Fibroblast of pulmonary artery (primary cell): ENCODE data around the gene TTC3.

ENCODE experiments used
- DNase-seq: peaks from one replicate; pipeline ENCODE4 v3.0.0-alpha.2; 2010; ENCODE audit warnings: low read depth
- H3K4me3 ChIP-seq: replicated peaks from 2 replicates; pipeline ENCODE4 v1.5.1; 2011; ENCODE audit warnings: low read depth, mild to moderate bottlenecking, control low read depth, low read length, moderate library complexity
- TF ChIP-seq, protein P1 (sequence below): IDR thresholded peaks from 2 replicates; pipeline ENCODE4 v1.5.1; 2011; ENCODE audit warnings: mild to moderate bottlenecking, control low read depth, low read length, inconsistent platforms; ENCODE audit errors: missing control alignments

Gene TTC3

DNA sequence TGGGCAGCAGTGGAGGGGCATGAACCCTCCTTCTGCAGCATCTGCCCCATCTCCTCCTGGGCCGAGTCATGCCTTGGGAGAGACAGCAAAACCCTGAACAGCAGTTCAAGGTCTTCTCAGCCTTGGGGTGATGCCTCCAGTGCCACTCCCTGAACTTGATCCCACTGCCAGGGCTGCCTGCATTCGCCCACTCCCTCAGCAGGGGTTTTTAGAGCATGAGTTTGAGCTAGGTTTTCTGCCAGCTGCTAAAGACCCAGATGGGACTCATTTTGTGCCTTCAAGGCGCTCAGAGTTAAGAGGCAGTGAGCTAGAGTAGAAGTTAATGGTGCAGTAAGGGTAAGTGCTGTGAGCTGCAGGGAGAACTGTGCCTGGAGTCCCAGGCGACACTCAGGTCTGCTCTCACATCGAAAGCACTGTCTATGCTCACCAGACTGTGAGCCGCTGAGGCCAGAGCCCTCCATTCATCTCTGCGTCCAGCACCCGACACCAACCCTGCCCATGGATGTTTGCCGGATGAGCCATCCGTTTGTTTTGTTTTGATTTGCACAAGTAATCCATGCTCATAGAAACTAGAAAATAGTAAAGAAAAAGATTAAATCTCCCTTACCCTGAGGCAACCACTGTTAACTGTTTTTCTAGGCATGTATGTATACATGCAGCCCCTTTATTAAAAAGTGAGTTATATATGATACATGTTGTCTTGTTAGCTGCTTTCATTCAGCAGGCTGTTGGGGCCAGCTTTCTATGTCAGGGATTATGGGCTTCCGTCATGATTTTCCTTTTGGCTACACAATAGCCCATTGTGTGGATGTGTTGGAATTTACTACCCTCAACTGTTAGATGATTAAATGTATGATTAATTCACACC, 126.2 kb downstream of the TTC3 start:
- DNase-seq, result peak; percentile 22

DNA sequence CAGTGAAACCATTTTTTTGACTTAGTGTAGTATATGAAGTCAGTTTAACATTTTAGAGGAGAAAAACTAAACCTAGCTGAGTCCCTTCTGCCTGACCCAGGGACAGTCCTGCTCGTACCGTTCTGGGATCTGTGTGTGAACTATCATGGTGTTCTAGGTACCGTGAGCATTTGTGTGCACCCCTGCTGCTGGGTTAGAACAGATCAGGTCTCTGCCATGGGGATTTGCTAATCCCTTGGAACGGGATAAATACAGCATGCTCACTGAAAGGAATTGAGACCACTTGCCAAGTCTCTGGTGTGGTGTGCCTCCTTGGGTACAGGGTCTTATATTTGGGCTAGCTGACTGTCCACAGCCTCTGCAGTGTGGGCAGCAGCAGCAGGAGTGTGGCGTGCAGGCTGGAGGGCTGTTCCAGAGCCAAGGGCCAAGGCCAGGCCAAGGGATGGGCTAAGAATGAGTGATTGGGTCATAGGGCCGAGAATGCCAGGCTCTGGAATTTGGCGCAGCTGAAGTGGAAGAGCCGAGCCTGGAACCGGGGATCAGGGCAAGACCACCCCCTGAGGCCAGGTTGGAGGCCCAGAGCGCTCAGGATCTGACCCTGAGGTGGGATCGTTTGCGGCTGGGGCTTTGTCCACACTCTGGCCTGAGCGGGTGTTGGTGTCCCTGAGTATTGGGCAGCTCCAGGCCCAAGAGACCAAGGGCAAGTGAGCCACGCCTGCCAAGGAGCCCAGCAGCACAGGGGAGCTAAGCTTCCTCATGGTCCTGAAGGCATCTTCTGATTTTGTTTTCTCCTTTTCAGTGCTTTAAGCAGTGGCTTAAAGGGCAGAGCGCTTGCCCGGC, 127.8 kb downstream of the TTC3 start:
- no peak overlapping the region for H3K4me3 ChIP-seq
- TF ChIP-seq, protein P1, sequence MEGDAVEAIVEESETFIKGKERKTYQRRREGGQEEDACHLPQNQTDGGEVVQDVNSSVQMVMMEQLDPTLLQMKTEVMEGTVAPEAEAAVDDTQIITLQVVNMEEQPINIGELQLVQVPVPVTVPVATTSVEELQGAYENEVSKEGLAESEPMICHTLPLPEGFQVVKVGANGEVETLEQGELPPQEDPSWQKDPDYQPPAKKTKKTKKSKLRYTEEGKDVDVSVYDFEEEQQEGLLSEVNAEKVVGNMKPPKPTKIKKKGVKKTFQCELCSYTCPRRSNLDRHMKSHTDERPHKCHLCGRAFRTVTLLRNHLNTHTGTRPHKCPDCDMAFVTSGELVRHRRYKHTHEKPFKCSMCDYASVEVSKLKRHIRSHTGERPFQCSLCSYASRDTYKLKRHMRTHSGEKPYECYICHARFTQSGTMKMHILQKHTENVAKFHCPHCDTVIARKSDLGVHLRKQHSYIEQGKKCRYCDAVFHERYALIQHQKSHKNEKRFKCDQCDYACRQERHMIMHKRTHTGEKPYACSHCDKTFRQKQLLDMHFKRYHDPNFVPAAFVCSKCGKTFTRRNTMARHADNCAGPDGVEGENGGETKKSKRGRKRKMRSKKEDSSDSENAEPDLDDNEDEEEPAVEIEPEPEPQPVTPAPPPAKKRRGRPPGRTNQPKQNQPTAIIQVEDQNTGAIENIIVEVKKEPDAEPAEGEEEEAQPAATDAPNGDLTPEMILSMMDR, result no peak
- DNase-seq, result no peak

More for the DNA sequence above, 126.2 kb downstream of the TTC3 start:
- TF ChIP-seq, protein P1, result no peak
- H3K4me3 ChIP-seq, result no peak overlapping the region

DNA sequence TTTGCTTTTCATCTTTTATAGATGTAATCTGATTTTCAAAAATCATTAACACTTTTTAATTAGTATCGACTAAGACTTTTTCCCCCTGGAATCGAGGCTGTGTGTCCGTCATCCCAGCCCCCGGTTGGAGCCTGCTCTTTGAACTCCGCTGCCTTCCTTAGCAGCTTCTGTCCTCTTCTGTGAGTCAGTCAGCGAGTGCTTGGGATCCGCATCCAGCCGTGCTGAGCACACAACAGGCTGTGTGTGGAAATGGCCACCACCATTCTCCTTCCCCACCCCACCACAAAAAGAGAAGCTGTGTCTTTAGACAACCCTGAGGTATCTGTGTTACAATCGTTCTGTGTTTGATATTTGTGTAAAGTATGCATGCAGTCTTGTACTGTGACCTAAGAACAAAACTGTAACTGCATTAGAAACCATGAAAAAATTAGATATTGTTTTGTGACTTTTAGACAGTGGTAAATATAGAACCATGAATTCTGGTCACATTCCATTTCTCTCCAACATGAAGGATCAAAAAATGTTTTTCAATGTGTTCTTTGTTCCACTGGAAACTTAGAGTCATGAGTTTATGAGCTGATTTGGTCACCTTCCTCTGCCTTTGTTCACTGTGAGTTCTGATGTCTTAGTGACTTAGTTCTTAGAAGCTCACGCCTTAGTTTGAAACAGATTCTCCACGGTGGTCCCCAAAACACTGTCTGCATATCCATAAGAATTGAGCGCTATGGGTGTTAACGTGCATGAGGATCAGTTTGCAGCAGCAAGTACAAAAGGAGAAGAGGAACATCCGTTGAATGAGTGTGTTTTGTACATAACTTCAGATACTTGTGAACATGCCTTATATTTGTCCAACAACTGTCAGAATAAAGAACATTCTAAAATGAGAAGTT, 129.4 kb downstream of the TTC3 start:
- H3K4me3 ChIP-seq, result no peak overlapping the region
- TF ChIP-seq, protein P1, result no peak
- no peak for DNase-seq

DNA sequence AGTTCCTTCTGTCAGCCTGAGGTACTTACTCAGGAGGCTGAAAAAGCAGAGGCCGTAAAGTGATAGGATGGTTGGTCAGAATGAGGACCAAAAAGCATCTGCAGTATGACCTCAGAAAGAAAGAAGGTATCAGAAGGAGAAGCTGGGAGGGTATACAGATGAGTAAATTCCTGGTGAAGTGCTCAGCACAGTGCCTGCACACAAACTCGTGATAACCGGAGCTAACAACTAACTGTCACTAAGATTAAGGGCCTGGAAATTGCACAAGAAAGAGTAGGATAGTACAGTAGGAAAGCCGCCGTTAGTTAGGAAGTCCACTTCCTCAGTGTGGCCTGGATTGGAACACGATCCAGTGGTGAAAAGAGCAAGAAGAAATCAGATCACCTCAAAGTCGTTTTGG, 131.5 kb downstream of the TTC3 start:
- peak; percentile 24 for DNase-seq
- H3K4me3 ChIP-seq, result no peak overlapping the region
- TF ChIP-seq, protein P1, result no peak

DNA sequence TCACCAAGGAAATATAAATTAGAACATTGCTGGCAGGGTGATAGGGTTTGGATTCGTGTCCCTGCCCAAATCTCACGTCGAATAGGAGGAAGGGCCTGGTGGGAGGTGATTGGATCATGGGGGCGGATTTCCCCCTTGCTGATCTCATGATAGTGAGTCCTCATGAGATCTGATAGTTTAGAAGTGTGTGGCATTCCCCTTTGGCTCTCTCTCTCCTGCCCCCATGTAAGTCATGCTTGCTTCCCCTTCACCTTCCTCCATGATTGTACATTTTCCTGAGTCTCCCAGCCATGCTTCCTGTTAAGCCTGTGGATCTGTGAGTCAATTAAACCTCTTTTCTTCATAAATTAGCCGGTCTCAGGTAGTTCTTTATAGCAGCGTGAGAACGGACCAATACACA, 133.4 kb downstream of the TTC3 start:
- H3K4me3 ChIP-seq, result no peak overlapping the region
- TF ChIP-seq, protein P1, result no peak

DNA sequence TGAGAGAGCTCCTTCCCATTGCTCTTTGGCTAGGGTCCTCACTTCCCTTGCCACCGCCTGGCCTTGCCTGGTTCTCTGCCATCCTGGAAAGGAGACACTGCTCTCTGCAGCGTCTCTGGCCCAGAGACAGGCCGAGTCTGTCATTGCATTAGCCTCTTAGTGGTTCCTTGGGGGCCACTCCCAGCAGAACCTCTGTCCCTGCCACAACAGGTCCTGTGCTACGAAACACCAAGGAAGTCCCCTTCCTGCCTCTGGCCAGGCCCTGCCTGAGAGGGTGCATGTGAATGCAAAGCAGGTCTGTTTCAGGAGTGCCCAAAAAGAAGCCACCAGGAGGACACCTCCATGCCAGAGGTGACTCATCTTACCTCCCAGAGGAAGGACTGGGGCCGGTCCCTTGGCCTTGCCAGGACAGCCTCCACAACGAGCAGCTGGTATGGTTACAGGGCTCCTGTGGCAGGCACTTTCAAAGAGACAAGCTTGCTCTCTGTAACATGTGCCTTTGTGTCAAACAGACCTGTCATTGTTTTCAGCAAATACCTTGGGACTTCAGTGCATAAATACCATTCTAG, 134.5 kb downstream of the TTC3 start:
- no peak for DNase-seq
- H3K4me3 ChIP-seq, result no peak overlapping the region
- TF ChIP-seq, protein P1, result no peak

More for the DNA sequence above, 133.4 kb downstream of the TTC3 start:
- no peak for DNase-seq
